Osteocyte (in vitro differentiated cells): Measurements from ENCODE around the gene SMKR1. TPM values are rescaled to one million over a fixed set of nuclear protein-coding genes. Genes with fewer than 3 reads are reported as not detected.
"Not testable (repeated sequence)": the region's sequence is repeated elsewhere in the genome, so short reads cannot be mapped to it uniquely, and the experiment has no call there.

ENCODE experiments used
- DNase-seq: peaks from one replicate; pipeline ENCODE4 v3.0.0; 2021; ENCODE audit warnings: mixed read lengths; ENCODE audit not compliant: unreplicated experiment; ENCODE audit errors: extremely low spot score
- H3K27ac Mint-ChIP-seq: one replicate; pipeline ENCODE4 v1.8.0; 2021; ENCODE audit warnings: mild to moderate bottlenecking, mixed read lengths; ENCODE audit not compliant: unreplicated experiment
- H3K27me3 Mint-ChIP-seq: one replicate; pipeline ENCODE4 v1.8.0; 2021; ENCODE audit warnings: mixed read lengths; ENCODE audit not compliant: unreplicated experiment
- H3K36me3 Mint-ChIP-seq: one replicate; pipeline ENCODE4 v1.8.0; 2021; ENCODE audit warnings: mixed read lengths; ENCODE audit not compliant: unreplicated experiment
- H3K4me1 Mint-ChIP-seq: one replicate; pipeline ENCODE4 v1.8.0; 2021; ENCODE audit warnings: mixed read lengths; ENCODE audit not compliant: unreplicated experiment
- H3K4me3 Mint-ChIP-seq: one replicate; pipeline ENCODE4 v1.8.0; 2021; ENCODE audit warnings: mild to moderate bottlenecking, moderate library complexity, mixed read lengths; ENCODE audit not compliant: unreplicated experiment
- H3K9me3 Mint-ChIP-seq: one replicate; pipeline ENCODE4 v1.8.0; 2021; ENCODE audit warnings: mixed read lengths; ENCODE audit not compliant: unreplicated experiment
- total RNA-seq: library from RNA; stranded (reverse); gene quantifications from 2 replicates; pipeline ENCODE4 v1.2.1, GENCODE V29; 2021
- TF ChIP-seq, protein P1 (sequence below): fragments of 200-600 bp; sonication (generic); IDR thresholded peaks from 2 replicates; pipeline ENCODE4 v1.5.0; 2021; ENCODE audit warnings: antibody characterized with exemption, mild to moderate bottlenecking, moderate library complexity

Gene SMKR1
- total RNA-seq, 1 donor from 2014 or later = not detected

DNA sequence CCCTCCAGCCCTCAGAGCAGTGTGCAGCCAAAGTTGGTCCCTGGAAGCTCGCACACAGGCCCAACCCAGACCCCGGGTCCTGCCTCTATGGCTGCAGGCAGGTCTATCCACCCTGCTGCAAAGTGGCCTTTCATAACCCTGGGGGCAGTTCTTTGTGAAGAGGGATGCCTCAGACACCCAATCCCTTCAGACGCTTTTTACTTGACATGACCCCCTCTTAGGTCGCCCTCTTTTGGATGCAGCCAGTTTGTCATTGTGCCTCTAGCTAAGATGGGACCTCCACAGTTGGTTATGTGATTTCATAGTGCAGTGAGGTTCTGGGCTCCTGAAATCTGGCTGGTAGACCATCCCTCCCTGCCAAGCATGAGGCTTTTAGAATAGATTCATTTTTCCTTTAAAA, 27.3 kb downstream of the SMKR1 start:
- Mint-ChIP-seq H3K27me3 (peaks cover 6% of the 10 kb centered on the region), H3K9me3 (no peaks in the 10 kb centered on the region), H3K4me3 (no peak overlapping the region), H3K36me3 (no peaks in the 10 kb centered on the region), H3K27ac (no peak overlapping the region), H3K4me1 (no peaks in the 10 kb centered on the region)
- TF ChIP-seq, protein P1, sequence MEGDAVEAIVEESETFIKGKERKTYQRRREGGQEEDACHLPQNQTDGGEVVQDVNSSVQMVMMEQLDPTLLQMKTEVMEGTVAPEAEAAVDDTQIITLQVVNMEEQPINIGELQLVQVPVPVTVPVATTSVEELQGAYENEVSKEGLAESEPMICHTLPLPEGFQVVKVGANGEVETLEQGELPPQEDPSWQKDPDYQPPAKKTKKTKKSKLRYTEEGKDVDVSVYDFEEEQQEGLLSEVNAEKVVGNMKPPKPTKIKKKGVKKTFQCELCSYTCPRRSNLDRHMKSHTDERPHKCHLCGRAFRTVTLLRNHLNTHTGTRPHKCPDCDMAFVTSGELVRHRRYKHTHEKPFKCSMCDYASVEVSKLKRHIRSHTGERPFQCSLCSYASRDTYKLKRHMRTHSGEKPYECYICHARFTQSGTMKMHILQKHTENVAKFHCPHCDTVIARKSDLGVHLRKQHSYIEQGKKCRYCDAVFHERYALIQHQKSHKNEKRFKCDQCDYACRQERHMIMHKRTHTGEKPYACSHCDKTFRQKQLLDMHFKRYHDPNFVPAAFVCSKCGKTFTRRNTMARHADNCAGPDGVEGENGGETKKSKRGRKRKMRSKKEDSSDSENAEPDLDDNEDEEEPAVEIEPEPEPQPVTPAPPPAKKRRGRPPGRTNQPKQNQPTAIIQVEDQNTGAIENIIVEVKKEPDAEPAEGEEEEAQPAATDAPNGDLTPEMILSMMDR = no peak
- no peak for DNase-seq

DNA sequence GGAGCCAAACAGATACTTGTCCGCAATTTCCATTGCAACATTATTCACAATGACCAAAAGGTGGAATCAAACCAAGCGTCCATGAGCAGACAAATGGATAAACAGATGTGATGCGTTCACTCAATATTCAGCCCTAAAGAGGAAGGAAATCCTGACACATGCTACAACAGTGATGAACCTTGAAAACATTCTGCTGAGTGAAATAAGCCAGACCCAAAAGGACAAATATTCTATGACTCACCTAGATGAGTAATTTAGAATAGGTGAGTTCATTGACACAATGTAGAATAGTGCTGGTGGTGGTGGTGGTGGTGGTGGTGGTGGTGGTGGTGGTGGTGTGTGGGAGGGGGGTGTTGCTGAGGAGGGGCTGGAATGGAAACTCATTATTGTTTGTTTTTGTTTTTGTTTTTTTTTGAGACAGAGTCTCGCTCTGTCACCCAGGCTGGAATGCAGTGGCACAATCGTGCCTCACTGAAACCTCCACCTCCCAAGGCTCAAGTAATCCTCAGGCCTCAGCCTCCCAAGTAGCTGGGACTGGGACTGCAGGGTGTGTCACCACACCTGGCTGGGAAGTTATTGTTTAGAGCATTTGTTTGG, 28.6 kb downstream of the SMKR1 start:
- no peaks in the 10 kb centered on the region for H3K9me3 Mint-ChIP-seq
- no peak overlapping the region for H3K4me3 Mint-ChIP-seq
- H3K4me1 Mint-ChIP-seq = no peaks in the 10 kb centered on the region
- H3K27ac Mint-ChIP-seq = no peak overlapping the region
- peaks cover 3% of the 10 kb centered on the region for H3K27me3 Mint-ChIP-seq
- no peak for DNase-seq
- no peaks in the 10 kb centered on the region for H3K36me3 Mint-ChIP-seq
- TF ChIP-seq, protein P1 = no peak

DNA sequence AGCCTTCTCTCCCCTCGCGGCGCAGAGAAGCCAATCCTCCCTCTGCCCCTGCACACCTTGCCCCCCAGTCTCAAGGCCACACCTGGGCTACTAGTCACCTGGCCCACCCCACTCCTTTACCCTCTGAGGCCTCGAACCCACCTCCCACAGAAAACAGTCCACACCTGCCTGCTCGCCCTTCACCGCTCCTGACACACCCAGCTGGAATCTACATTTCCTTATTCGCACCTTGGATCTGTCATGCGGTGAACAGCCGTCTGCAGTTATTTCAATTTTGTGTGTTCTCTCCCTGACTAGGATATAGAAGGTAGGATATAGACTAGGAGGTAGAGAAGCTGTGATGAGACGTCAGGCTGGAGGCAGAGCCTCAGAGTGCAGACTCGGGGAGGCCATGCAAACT, 29.4 kb downstream of the SMKR1 start:
- no peaks in the 10 kb centered on the region for H3K36me3 Mint-ChIP-seq
- TF ChIP-seq, protein P1 = no peak
- no peaks in the 10 kb centered on the region for H3K9me3 Mint-ChIP-seq
- DNase-seq = no peak
- no peaks in the 10 kb centered on the region for H3K4me1 Mint-ChIP-seq
- peaks cover 3% of the 10 kb centered on the region for H3K27me3 Mint-ChIP-seq
- H3K27ac Mint-ChIP-seq = no peak overlapping the region
- H3K4me3 Mint-ChIP-seq = no peak overlapping the region

DNA sequence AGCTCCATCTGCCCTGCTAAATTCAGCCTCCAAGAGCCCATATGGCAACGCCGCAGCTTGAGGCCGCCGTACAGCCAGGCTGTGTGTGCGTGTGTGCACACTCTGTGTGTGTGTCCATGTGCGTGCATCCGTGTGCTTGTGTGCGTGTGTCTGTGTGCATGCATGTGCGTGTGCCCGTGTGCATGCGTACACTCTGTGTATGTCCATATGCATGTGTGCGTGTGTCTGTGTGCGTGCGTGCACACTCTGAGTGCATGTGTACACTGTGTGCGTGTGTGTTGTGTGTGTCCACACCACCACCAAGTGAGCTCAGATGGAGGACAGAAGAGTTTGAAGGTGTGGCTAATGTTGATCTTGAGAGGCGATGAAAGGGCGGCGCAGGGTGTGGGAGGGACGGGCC, 30.0 kb downstream of the SMKR1 start:
- H3K4me1 Mint-ChIP-seq = no peaks in the 10 kb centered on the region
- H3K36me3 Mint-ChIP-seq = no peaks in the 10 kb centered on the region

DNA sequence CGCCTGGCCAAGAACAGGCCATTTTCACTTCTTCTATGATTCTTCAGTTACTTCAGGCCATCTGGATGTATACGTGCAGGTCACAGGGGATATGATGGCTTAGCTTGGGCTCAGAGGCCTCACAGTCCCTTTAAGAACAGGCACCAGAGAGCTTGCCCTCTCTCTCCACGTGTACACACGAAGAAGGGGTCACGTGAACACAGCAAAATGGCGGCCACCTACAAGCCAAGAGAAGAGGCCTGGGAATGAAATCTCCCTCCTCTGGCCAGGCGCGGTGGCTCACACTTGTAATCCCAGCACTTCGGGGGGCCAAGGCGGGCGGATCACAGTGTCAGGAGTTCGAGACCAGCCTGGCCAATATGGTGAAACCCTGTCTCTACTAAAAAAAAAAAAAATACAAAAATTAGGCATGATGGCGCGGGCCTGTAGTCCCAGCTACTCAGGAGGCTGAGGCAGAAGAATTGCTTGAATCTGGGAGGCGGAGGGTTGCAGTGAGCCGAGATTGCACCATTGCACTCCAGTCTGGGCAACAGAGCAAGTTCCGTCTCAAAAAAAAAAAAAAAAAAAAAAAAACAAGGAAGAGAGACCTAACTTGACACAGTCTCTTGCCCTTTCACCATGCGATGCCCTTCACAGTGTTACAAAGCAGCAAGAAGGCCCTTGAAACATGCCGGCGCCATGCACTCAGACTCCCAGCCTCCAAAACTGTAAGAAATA, 32.4 kb downstream of the SMKR1 start:
- not testable (repeated sequence) for H3K36me3 Mint-ChIP-seq, H3K27ac Mint-ChIP-seq, H3K4me1 Mint-ChIP-seq, H3K27me3 Mint-ChIP-seq, H3K4me3 Mint-ChIP-seq, DNase-seq, H3K9me3 Mint-ChIP-seq

More for the DNA sequence above, 30.0 kb downstream of the SMKR1 start:
- DNase-seq = no peak
- TF ChIP-seq, protein P1 = no peak
- Mint-ChIP-seq H3K4me3 (no peak overlapping the region), H3K9me3 (no peaks in the 10 kb centered on the region), H3K27me3 (peaks cover 3% of the 10 kb centered on the region), H3K27ac (no peak overlapping the region)
